ENCODE results near the gene NUP62.

GRCh38 chr19:49911381-49912145 is 17.7 kb downstream of the NUP62 start:
- TF ChIP-seq CTCF (optimal IDR thresholded peaks at IDR 0.05 in 1 of 3, IDR thresholded peaks at IDR 0.05 in 1 of 3, conservative IDR thresholded peaks at IDR 0.05 in 1 of 3; ENCODE audit: extremely low read depth in 1 of 3, insufficient read depth in 2 of 3, low read length in 3 of 3) = no peak
- no peak for TF ChIP-seq EZH2 (IDR thresholded peaks at IDR 0.05; ENCODE audit: low read length)

All from keratinocyte (primary cell).